LNCAP (cell line): Measurements from ENCODE around the gene PTPRA.

Experiments used
- CTCF ChIP-seq: fragments of 450-650 bp; IDR thresholded peaks from 2 replicates; pipeline ENCODE4 v1.5.1; 2017; ENCODE audit warnings: mild to moderate bottlenecking

PTPRA gene

DNA sequence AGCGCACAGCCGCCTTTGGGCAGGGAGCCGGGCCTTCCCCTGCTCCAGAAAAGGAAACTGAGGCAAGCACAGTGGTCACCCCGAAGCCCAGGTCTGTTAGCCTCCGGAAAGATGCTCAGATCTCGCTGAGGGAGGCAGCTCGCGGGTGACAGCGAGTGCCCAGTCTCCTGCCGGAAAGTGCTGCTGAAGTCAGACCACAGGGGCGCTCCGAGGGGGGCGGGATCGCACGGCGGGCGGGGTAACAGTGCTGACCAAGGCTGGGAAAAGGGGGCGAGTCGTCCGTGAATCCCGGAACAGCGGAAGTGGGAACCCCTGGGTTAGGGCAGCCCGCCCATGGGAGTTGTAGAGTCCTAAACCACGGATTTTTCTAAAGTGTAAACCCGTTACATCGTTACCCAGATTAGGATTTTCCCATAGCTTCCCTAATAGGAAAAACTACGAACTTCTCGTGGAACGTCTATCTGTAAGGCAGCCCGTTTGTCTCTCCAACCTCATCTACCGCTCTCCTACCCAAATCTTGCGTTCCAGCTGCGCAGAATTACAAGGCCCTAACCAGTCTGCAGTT is 32.2 kb upstream of the PTPRA start:
- TF ChIP-seq CTCF, result no peak

DNA sequence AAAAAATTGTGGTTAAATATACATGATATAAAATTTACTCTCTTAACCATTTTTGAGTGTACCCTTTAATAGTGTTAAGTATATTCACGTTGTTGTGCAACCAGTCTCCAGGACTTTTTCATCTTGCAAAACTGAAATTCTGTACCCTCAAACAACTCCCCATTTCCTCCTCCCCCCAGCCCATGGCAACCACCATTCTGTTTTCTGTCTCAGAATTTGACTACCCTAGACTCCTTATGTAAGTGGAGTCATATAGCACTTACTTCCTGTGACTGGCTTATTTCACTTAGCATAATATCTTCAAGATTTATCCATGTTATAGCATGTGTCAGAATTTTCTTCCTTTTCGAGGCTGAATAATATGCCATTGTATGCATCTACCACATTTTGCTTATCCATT is 27.7 kb upstream of the PTPRA start:
- TF ChIP-seq CTCF, result no peak

DNA sequence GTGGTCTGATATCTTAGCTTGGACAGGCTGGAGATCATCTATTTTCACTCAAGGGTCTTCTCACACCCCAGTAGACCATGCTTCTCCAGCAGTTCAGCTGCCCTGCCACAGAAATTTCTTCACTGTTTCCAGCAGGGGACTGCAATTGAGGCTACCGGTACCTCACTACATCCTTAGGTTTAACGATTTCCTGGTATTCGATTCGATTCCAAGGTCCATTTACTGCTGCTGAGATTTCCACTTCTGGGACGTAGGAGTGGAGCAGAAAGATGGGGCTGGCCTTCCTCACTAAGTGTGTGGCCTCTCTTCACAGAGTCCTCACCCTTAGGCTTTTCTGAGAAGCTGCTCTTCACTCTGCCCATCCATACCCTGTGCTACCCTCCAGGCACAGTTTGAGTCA is 26.6 kb upstream of the PTPRA start:
- TF ChIP-seq CTCF, result no peak

DNA sequence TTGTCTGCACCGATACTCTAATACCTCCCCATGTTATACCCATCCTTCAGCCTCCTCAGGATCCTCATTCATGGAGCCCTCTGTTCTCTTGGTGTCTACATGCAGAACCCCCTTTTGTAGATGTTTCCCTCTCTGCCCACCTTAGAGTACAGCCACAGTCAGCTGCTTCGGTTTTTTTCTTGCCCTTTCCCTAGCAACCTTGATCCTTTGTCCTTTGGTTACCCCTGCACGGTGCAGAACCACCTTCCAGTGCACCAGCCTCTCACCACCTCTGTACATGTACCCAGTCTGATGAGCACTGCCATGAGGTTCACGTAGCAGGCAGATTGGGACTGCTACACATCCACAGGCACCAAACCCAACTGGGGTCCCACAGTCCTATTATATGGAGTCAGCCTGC is 25.5 kb upstream of the PTPRA start:
- no peak for TF ChIP-seq CTCF

DNA sequence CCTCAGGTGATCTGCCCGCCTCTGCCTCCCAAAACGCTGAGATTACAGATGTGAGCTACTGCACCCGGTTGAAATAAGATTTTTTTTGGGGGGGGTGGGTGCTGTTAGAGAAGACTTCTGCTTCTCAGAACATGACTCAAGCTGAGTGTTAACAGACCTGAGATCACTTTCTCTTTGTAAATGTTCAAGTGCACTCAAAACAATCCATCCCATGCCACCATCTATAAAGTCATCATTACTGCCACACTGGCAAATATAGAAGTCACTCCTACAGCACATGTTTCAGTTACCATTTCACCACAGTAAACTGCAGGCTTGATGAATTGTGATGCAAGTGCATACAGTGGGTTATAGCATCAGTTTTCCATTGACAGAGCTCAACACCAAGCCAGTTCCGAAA is 23.8 kb upstream of the PTPRA start:
- no peak for TF ChIP-seq CTCF

- no peak for TF ChIP-seq CTCF
Measured at GRCh38 chr20:2851086-2851485, 22.2 kb upstream of the PTPRA start.

GRCh38 chr20:2858591-2858990 is 14.7 kb upstream of the PTPRA start:
- TF ChIP-seq CTCF, result no peak
